Kidney (tissue), 14 donors: ENCODE data around the gene SLC29A1. TPM values are rescaled to one million over a fixed set of nuclear protein-coding genes. Genes with fewer than 3 reads are reported as not detected.
A peak's percentile ranks its signal among the peaks of the same experiment; 100 is the strongest.
"Not testable (repeated sequence)": the region's sequence is repeated elsewhere in the genome, so short reads cannot be mapped to it uniquely, and the experiment has no call there.

Experiments
- DNase-seq, 5 donors: peaks; one replicate each; pipeline ENCODE4 v3.0.0-alpha.2; 2013 to 2020
- FAIRE-seq: peaks from 2 replicates; lab custom pipeline; 2012; peaks lifted over from hg19 to GRCh38; lab: Jason Lieb, UNC
- H3K27ac ChIP-seq, 2 donors: one replicate each; pipeline ENCODE4 v1.7.0; 2013; ENCODE audit warnings: low read depth in 2 of 2, low read length in 2 of 2, inconsistent platforms in 1 of 2
- H3K27me3 ChIP-seq: one replicate; pipeline ENCODE4 v1.7.1; 2013; ENCODE audit warnings: low read length, inconsistent platforms; ENCODE audit not compliant: control insufficient read depth, insufficient read depth
- H3K36me3 ChIP-seq, 3 donors: one replicate each; pipeline versions ENCODE4 v1.7.0 to v1.7.1; 2013; ENCODE audit warnings: low read length in 3 of 3, control low read depth in 1 of 3, inconsistent platforms in 1 of 3; ENCODE audit not compliant: insufficient read depth in 3 of 3, control insufficient read depth in 2 of 3
- H3K4me1 ChIP-seq, 3 donors: one replicate each; pipeline versions ENCODE4 v1.7.0 to v1.7.1; 2013; ENCODE audit warnings: low read length in 3 of 3, inconsistent platforms in 1 of 3, low read depth in 1 of 3; ENCODE audit not compliant: control insufficient read depth in 2 of 3, insufficient read depth in 2 of 3
- H3K4me3 ChIP-seq, 3 donors: one replicate each; pipeline versions ENCODE4 v1.7.0 to v1.8.1; 2013; ENCODE audit warnings: low read length in 3 of 3, control low read depth in 1 of 3, inconsistent platforms in 1 of 3
- H3K9ac ChIP-seq, 3 donors: one replicate each; pipeline versions ENCODE4 v1.7.0 to v1.7.1; 2013; ENCODE audit warnings: low read length in 3 of 3, control low read depth in 1 of 3, inconsistent platforms in 1 of 3
- H3K9me3 ChIP-seq, 3 donors: one replicate each; pipeline versions ENCODE4 v1.7.0 to v1.7.1; 2013; ENCODE audit warnings: low read length in 3 of 3, control low read depth in 1 of 3, inconsistent platforms in 1 of 3; ENCODE audit not compliant: control insufficient read depth in 2 of 3, insufficient read depth in 1 of 3
- CTCF ChIP-seq: IDR thresholded peaks from 3 replicates; pipeline ENCODE4 v1.5.1; 2012; ENCODE audit warnings: mild to moderate bottlenecking, moderate library complexity, borderline replicate concordance; ENCODE audit not compliant: insufficient read depth; ENCODE audit errors: extremely low read depth
- intact Hi-C: fragments of 100-400 bp; cut with DNase I; formaldehyde crosslinking; loops from one replicate; pipeline ENCODE4 v1.11.1; 2022
- polyA plus RNA-seq: library from polyadenylated mRNA; stranded (reverse); fragments of 350-450 nt; fragmentation: Illumina TruSeq; extraction: RNeasy Lipid Tissue Mini Kit (QIAGEN cat#74804); gene quantifications from one replicate; pipeline ENCODE4 v1.2.3, GENCODE V29; 2014; ENCODE audit warnings: low read depth, low replicate concordance; ENCODE audit not compliant: insufficient read depth
- total RNA-seq: library from RNA; stranded (reverse); fragmentation: NEBNext Ultra II Directional; extraction: Animal tissue kit (Norgen Biotek cat#: 25700); gene quantifications from one replicate; pipeline ENCODE4 v1.2.1, GENCODE V29; 2021
- donor health status: control.
- donor health status: control.
- donor health status: control.
- donor health status: control.
- donor health status: control.
- donor health status: DM: yes; HTN: yes; CAD: no.
- donor health status: Normal renal cell carcinoma (clear cell type).

Gene SLC29A1
- total and polyA plus RNA-seq, 2 donors from 2014 or later = 50.1 to 74.6 TPM

GRCh38 chr6:44182911-44183390, 40.4 kb upstream of the SLC29A1 start:
- DNase-seq (no peak), FAIRE-seq (no peak)
- Histone ChIP-seq H3K9me3 (no peaks in the 10 kb centered on the region), H3K27me3 (no peaks in the 10 kb centered on the region), H3K27ac (no peak overlapping the region), H3K4me1 (no peaks in the 10 kb centered on the region), H3K4me3 (no peak overlapping the region), H3K9ac (no peak overlapping the region), H3K36me3 (no peaks in the 10 kb centered on the region)
- intact Hi-C loops = no loop called here
- TF ChIP-seq CTCF = no peak

GRCh38 chr6:44183783-44184182, 39.6 kb upstream of the SLC29A1 start:
- H3K9me3 ChIP-seq = no peaks in the 10 kb centered on the region
- H3K4me3 ChIP-seq = no peak overlapping the region
- H3K36me3 ChIP-seq = no peaks in the 10 kb centered on the region
- TF ChIP-seq CTCF = no peak
- no peak for FAIRE-seq
- no peaks in the 10 kb centered on the region for H3K27me3 ChIP-seq
- no peak overlapping the region for H3K27ac ChIP-seq
- intact Hi-C loops = no loop called here
- no peak overlapping the region for H3K9ac ChIP-seq
- no peaks in the 10 kb centered on the region for H3K4me1 ChIP-seq
- no peak for DNase-seq

GRCh38 chr6:44185356-44185755, 38.0 kb upstream of the SLC29A1 start:
- FAIRE-seq, intact Hi-C loops, H3K36me3 ChIP-seq, H3K9me3 ChIP-seq, H3K27me3 ChIP-seq, H3K27ac ChIP-seq, H3K4me1 ChIP-seq, H3K4me3 ChIP-seq, H3K9ac ChIP-seq: not testable (repeated sequence)
- DNase-seq = peak in 3 of 5 donors; percentile 3 to 42 (median 30)

GRCh38 chr6:44185953-44186634, 37.3 kb upstream of the SLC29A1 start:
- no peaks in the 10 kb centered on the region for H3K9me3 ChIP-seq
- intact Hi-C loops = no loop called here
- no peak for TF ChIP-seq CTCF
- no peaks in the 10 kb centered on the region for H3K27me3 ChIP-seq
- H3K4me3 ChIP-seq = no peak overlapping the region
- H3K4me1 ChIP-seq = no peaks in the 10 kb centered on the region
- peak in 2 of 5 donors; percentile 27 to 36 for DNase-seq
- no peak overlapping the region for H3K9ac ChIP-seq
- FAIRE-seq = no peak
- H3K27ac ChIP-seq = no peak overlapping the region
- H3K36me3 ChIP-seq = no peaks in the 10 kb centered on the region
